Sciatic nerve (tissue), 1 donor: ENCODE data around the gene AURKB. TPM values are rescaled to one million over a fixed set of nuclear protein-coding genes. Genes with fewer than 3 reads are reported as not detected.

Experiments
- microRNA-seq: library from miRNA; unstranded; fragments of <30 nt; microRNA quantifications from one replicate; pipeline ENCODE4 v1.2.0, GENCODE V29; 2020
- total RNA-seq: library from RNA; stranded (reverse); fragmentation: NEBNext Ultra II Directional; extraction: Animal tissue kit (Norgen Biotek cat#: 25700); gene quantifications from one replicate; pipeline ENCODE4 v1.2.1, GENCODE V29; 2021
- donor health status: DM: no; HTN: no; CAD: no.

Gene AURKB
- total RNA-seq, 1 donor from 2014 or later: 48.5 TPM

Small RNAs within 50 kb of the gene (microRNA-seq; reads per million reads assigned to microRNA genes)
- gene MIR4521: 2.9 reads per million

Other genes with a start within 250 kb of the AURKB start
- gene GUCY2D, start 208.0 kb downstream of the AURKB start, total RNA-seq: not detected
- gene ALOX15B, start 171.5 kb downstream of the AURKB start, total RNA-seq: not detected
- not detected for gene ALOX12B, start 122.9 kb downstream of the AURKB start, total RNA-seq
- not detected for gene ALOXE3, start 92.1 kb downstream of the AURKB start, total RNA-seq
- 1.1 TPM for gene HES7, start 86.5 kb downstream of the AURKB start, total RNA-seq
- gene PER1, start 58.2 kb downstream of the AURKB start, total RNA-seq: 182 TPM
- 108 TPM for gene VAMP2, start 47.6 kb downstream of the AURKB start, total RNA-seq
- 23.0 TPM for gene TMEM107, start 34.2 kb downstream of the AURKB start, total RNA-seq
- 14.4 TPM for gene BORCS6, start 20.4 kb downstream of the AURKB start, total RNA-seq
- gene CTC1, start 37.5 kb upstream of the AURKB start, total RNA-seq: 54.5 TPM
- gene PFAS, start 38.7 kb upstream of the AURKB start, total RNA-seq: 27.5 TPM
- gene RANGRF, start 78.1 kb upstream of the AURKB start, total RNA-seq: 20.9 TPM
- 6.7 TPM for gene SLC25A35, start 84.8 kb upstream of the AURKB start, total RNA-seq
- 32.1 TPM for gene ARHGEF15, start 99.7 kb upstream of the AURKB start, total RNA-seq
- gene ODF4, start 129.3 kb upstream of the AURKB start, total RNA-seq: not detected
- 1,229 TPM for gene RPL26, start 172.6 kb upstream of the AURKB start, total RNA-seq
- not detected for gene RNF222, start 187.3 kb upstream of the AURKB start, total RNA-seq
- 86.7 TPM for gene NDEL1, start 225.3 kb upstream of the AURKB start, total RNA-seq